Naive B cell (primary cell): ENCODE data around the gene ZCCHC9. TPM values are rescaled to one million over a fixed set of nuclear protein-coding genes. Genes with fewer than 3 reads are reported as not detected.
"Not testable (repeated sequence)": the region's sequence is repeated elsewhere in the genome, so short reads cannot be mapped to it uniquely, and the experiment has no call there.

Source experiments
- ATAC-seq, 2 donors: fragments of 150-1000 bp; cut with Tn5 transposase; 2 replicates each; pipeline ENCODE4 v1.10.0; 2021; ENCODE audit warnings: low read depth in 2 of 2, mild to moderate bottlenecking in 2 of 2, moderate library complexity in 2 of 2
- DNase-seq: peaks from one replicate; pipeline ENCODE4 v3.0.0; 2022
- H3K27ac Mint-ChIP-seq, 6 donors: one replicate each; pipeline ENCODE4 v1.8.0; 2020 to 2022; ENCODE audit warnings: mild to moderate bottlenecking in 6 of 6, mixed read lengths in 6 of 6, moderate library complexity in 5 of 6, inconsistent platforms in 2 of 6
- H3K27me3 Mint-ChIP-seq, 3 donors: one replicate each; pipeline ENCODE4 v1.8.0; 2021 to 2022; ENCODE audit warnings: mixed read lengths in 3 of 3, mild to moderate bottlenecking in 1 of 3
- H3K36me3 Mint-ChIP-seq, 2 donors: one replicate each; pipeline ENCODE4 v1.8.0; 2020 to 2022; ENCODE audit warnings: mixed read lengths in 2 of 2, inconsistent platforms in 1 of 2, mild to moderate bottlenecking in 1 of 2
- H3K4me1 Mint-ChIP-seq, 3 donors: one replicate each; pipeline ENCODE4 v1.8.0; 2020 to 2022; ENCODE audit warnings: mixed read lengths in 3 of 3, inconsistent platforms in 1 of 3, mild to moderate bottlenecking in 1 of 3, moderate library complexity in 1 of 3
- H3K4me3 Mint-ChIP-seq, 8 donors: one replicate each; pipeline ENCODE4 v1.8.0; 2020 to 2022; ENCODE audit warnings: mild to moderate bottlenecking in 8 of 8, mixed read lengths in 8 of 8, moderate library complexity in 8 of 8, inconsistent platforms in 2 of 8
- H3K9me3 Mint-ChIP-seq, 7 donors: one replicate each; pipeline ENCODE4 v1.8.0; 2020 to 2022; ENCODE audit warnings: mixed read lengths in 7 of 7, mild to moderate bottlenecking in 5 of 7, inconsistent platforms in 2 of 7, moderate library complexity in 1 of 7
- polyA plus RNA-seq, 6 donors: library from polyadenylated mRNA; unstranded; fragments of 300-500 nt; fragmentation: Illumina TruSeq; gene quantifications; one replicate each; pipeline ENCODE4 v1.2.3, GENCODE V29; 2021; ENCODE audit warnings: low read depth in 6 of 6

ZCCHC9 gene
- polyA plus RNA-seq, 6 donors from 2014 or later: 12.1 to 34.3 (median 17.5) TPM

- ATAC-seq: no peak
- Mint-ChIP-seq H3K36me3 (peaks cover 7 to 22% of the 10 kb centered on the region in 2 donors), H3K4me3 (no peak overlapping the region), H3K9me3 (no peaks in the 10 kb centered on the region), H3K4me1 (no peaks in the 10 kb centered on the region), H3K27me3 (no peaks in the 10 kb centered on the region), H3K27ac (no peak overlapping the region)
- DNase-seq: no peak
These were observed 13.2 kb downstream of the ZCCHC9 start for GRCh38 chr5:81314581-81314980.

DNA sequence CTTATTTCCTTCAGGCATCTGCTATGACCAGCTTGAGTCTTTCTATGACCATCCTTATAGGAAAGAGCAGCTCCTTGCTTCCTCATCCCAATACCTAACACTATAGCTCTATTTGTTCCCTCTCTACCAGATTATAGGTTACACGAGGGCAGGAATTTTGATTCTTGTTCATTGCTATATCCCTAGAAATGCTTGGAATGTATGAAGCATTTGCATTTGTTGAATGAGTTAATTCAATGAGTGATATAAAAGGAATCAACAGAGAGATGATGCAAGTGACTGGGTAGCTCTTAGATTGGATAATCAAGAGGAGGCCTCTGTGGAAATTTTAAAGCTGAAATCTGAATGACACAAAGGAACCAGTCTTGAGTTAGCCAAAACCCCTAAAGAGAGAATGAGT is 13.9 kb downstream of the ZCCHC9 start:
- Mint-ChIP-seq H3K36me3 (peaks cover 7 to 22% of the 10 kb centered on the region in 2 donors), H3K9me3 (no peaks in the 10 kb centered on the region), H3K4me1 (no peaks in the 10 kb centered on the region), H3K27me3 (no peaks in the 10 kb centered on the region), H3K27ac (no peak overlapping the region), H3K4me3 (no peak overlapping the region)
- DNase-seq (no peak), ATAC-seq (no peak)

GRCh38 chr5:81315830-81316229 is 14.4 kb downstream of the ZCCHC9 start:
- Mint-ChIP-seq H3K4me1 (no peaks in the 10 kb centered on the region), H3K36me3 (peaks cover 7 to 22% of the 10 kb centered on the region in 2 donors), H3K4me3 (no peak overlapping the region), H3K9me3 (no peaks in the 10 kb centered on the region), H3K27ac (peak overlapping the region in 1 of 6 donors; percentile 33), H3K27me3 (no peaks in the 10 kb centered on the region)
- DNase-seq (no peak), ATAC-seq (no peak)

- H3K4me1 Mint-ChIP-seq: no peaks in the 10 kb centered on the region
- no peaks in the 10 kb centered on the region for H3K27me3 Mint-ChIP-seq
- ATAC-seq: no peak
- DNase-seq: no peak
- H3K4me3 Mint-ChIP-seq: no peak overlapping the region
- H3K36me3 Mint-ChIP-seq: peaks cover 7 to 21% of the 10 kb centered on the region in 2 donors
- no peaks in the 10 kb centered on the region for H3K9me3 Mint-ChIP-seq
- H3K27ac Mint-ChIP-seq: no peak overlapping the region
These were observed 15.2 kb downstream of the ZCCHC9 start for GRCh38 chr5:81316571-81316970.

DNA sequence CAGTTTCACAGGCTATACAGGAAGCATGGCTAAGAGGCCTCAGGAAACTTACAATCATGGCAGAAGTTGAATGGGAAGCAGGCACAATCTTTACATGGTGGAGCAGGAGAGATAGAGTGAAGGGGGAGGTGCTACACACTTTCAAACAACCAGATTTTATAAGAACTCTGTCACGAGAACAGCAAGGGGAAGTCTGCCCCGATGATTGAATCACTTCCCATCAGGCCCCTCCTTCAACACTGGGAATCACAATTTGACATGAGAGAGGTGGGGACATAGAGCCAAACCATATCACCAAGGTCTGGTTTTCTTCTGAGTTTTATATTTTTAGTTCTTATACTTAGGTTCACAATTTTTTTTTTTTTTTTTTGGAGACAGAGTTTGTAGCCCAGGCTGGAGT is 16.1 kb downstream of the ZCCHC9 start:
- H3K36me3 Mint-ChIP-seq: peaks cover 7 to 14% of the 10 kb centered on the region in 2 donors

GRCh38 chr5:81326554-81326953 is 25.2 kb downstream of the ZCCHC9 start:
- H3K27ac Mint-ChIP-seq: no peak overlapping the region
- H3K4me3 Mint-ChIP-seq: no peak overlapping the region
- H3K27me3 Mint-ChIP-seq: peaks cover 0 to 9% (median 8%) of the 10 kb centered on the region in 3 donors
- no peak for ATAC-seq
- H3K4me1 Mint-ChIP-seq: no peaks in the 10 kb centered on the region
- no peak for DNase-seq
- H3K9me3 Mint-ChIP-seq: no peaks in the 10 kb centered on the region
- no peaks in the 10 kb centered on the region for H3K36me3 Mint-ChIP-seq

More for the DNA sequence above, 16.1 kb downstream of the ZCCHC9 start:
- H3K9me3 Mint-ChIP-seq: no peaks in the 10 kb centered on the region
- no peaks in the 10 kb centered on the region for H3K27me3 Mint-ChIP-seq
- H3K4me1 Mint-ChIP-seq: no peaks in the 10 kb centered on the region
- no peak overlapping the region for H3K27ac Mint-ChIP-seq
- H3K4me3 Mint-ChIP-seq: no peak overlapping the region
- DNase-seq (no peak), ATAC-seq (no peak)

DNA sequence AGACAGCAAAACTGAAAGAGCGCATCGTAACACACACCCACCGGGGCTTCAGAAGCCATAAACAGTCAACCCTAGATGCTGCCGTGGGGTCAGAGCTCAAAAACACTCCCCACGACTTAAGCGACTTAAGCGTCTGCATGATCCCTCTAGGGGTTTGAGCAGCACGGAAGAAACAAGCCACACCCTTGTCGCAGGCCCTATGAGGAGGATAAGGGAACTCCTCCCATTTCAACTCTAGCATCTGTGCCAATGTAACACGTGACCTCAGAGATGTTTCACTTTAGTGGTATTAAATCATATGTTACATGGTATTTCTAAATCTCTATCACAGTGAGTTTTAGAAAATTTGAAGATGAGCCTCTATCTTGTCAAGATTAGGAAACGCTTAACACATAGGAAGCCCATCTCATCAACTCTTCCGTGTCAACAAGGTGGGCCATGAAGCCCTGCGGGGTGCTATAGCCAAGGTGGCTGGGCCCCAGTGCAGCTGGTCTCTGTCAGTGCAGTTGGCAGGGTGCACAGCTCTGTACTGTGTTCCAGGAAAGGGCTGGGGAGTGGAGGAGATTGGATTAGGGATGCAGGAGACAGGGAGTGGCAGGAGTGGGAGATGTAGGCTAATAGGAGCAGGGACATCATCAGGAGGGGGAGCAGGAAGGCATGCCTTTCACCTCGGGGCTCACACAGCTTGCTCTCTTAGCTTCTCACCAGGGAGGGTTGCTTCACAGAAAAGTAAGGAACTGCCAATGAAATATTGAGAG is 33.1 kb downstream of the ZCCHC9 start:
- H3K4me1 Mint-ChIP-seq: no peaks in the 10 kb centered on the region
- peaks cover 2 to 17% (median 5%) of the 10 kb centered on the region in 7 donors for H3K9me3 Mint-ChIP-seq
- DNase-seq: no peak
- no peak overlapping the region for H3K27ac Mint-ChIP-seq
- no peak overlapping the region for H3K4me3 Mint-ChIP-seq
- H3K27me3 Mint-ChIP-seq: peaks cover 0 to 17% (median 0%) of the 10 kb centered on the region in 3 donors
- ATAC-seq: no peak
- H3K36me3 Mint-ChIP-seq: no peaks in the 10 kb centered on the region

DNA sequence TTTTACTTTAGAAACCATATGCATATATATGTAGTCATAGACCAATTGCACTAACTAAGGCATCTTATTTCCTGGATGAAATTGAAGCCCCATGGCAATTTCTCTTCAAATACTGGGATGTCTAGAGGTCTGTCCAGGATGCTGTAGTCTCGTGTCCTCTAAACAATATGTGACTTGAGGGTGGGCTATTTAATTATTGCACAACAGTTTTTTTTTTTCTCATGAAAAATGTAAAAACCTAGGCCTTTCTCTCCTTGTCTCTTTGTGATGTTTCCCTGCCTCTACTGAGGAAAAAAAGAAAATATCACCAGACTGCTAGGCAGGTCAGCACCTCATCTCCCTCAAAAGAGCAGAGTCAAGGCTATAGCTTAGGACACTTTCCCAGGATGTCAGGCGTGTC is 34.6 kb downstream of the ZCCHC9 start:
- Mint-ChIP-seq H3K27me3 (peaks cover 0 to 9% (median 0%) of the 10 kb centered on the region in 3 donors), H3K4me1 (no peaks in the 10 kb centered on the region), H3K9me3 (peaks cover 2 to 19% (median 5%) of the 10 kb centered on the region in 7 donors), H3K27ac (peak overlapping the region in 2 of 6 donors; percentile 26 to 58), H3K4me3 (no peak overlapping the region), H3K36me3 (no peaks in the 10 kb centered on the region)
- no peak for DNase-seq
- no peak for ATAC-seq

DNA sequence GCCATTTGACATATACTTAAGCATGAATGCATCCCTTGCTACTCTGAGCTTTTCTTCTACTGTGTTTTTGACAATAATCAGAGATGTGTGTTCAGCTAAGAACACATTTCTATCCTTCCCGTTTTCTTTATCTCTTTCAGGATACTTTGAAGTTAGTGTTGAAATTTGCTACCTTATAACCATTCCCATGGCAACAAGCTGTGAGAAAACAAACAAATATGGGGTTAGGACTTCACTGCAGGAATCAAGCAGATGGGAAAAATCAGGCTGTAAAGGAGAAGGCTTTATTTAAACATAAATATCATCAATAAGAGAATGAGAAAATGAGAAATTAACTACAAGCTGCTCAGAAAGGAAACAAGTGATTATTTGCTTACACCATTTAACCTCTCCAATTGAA is 35.2 kb downstream of the ZCCHC9 start:
- Mint-ChIP-seq H3K4me3 (no peak overlapping the region), H3K27ac (no peak overlapping the region), H3K36me3 (no peaks in the 10 kb centered on the region), H3K9me3 (peaks cover 2 to 19% (median 5%) of the 10 kb centered on the region in 7 donors), H3K4me1 (no peaks in the 10 kb centered on the region), H3K27me3 (peaks cover 0 to 9% (median 0%) of the 10 kb centered on the region in 3 donors)
- ATAC-seq: no peak
- no peak for DNase-seq

- Mint-ChIP-seq H3K4me1 (no peaks in the 10 kb centered on the region), H3K27ac (peak overlapping the region in 1 of 6 donors; percentile 58), H3K9me3 (peaks cover 2 to 19% (median 5%) of the 10 kb centered on the region in 7 donors), H3K27me3 (peaks cover 0 to 9% (median 0%) of the 10 kb centered on the region in 3 donors), H3K36me3 (no peaks in the 10 kb centered on the region), H3K4me3 (no peak overlapping the region)
- ATAC-seq: no peak
- DNase-seq: no peak
These were observed 36.4 kb downstream of the ZCCHC9 start for GRCh38 chr5:81337803-81338202.

- not testable (repeated sequence) for H3K27me3 Mint-ChIP-seq, H3K27ac Mint-ChIP-seq, H3K4me3 Mint-ChIP-seq, H3K4me1 Mint-ChIP-seq, H3K36me3 Mint-ChIP-seq, ATAC-seq, DNase-seq
- H3K9me3 Mint-ChIP-seq: peaks cover 2 to 19% (median 5%) of the 10 kb centered on the region in 7 donors
These were observed 36.8 kb downstream of the ZCCHC9 start for GRCh38 chr5:81338213-81338612.

- no peak for ATAC-seq
- no peak for DNase-seq
- no peak overlapping the region for H3K27ac Mint-ChIP-seq
- H3K4me1 Mint-ChIP-seq: no peaks in the 10 kb centered on the region
- peak overlapping the region in 1 of 8 donors; percentile 66 for H3K4me3 Mint-ChIP-seq
- no peaks in the 10 kb centered on the region for H3K27me3 Mint-ChIP-seq
- no peaks in the 10 kb centered on the region for H3K9me3 Mint-ChIP-seq
- no peaks in the 10 kb centered on the region for H3K36me3 Mint-ChIP-seq
These were observed 43.3 kb downstream of the ZCCHC9 start for GRCh38 chr5:81344736-81345135.

- Mint-ChIP-seq H3K27ac (no peak overlapping the region), H3K4me1 (no peaks in the 10 kb centered on the region), H3K4me3 (no peak overlapping the region), H3K9me3 (no peaks in the 10 kb centered on the region), H3K27me3 (no peaks in the 10 kb centered on the region), H3K36me3 (no peaks in the 10 kb centered on the region)
- no peak for DNase-seq
- ATAC-seq: no peak
These were observed 44.1 kb downstream of the ZCCHC9 start for GRCh38 chr5:81345411-81346003.

DNA sequence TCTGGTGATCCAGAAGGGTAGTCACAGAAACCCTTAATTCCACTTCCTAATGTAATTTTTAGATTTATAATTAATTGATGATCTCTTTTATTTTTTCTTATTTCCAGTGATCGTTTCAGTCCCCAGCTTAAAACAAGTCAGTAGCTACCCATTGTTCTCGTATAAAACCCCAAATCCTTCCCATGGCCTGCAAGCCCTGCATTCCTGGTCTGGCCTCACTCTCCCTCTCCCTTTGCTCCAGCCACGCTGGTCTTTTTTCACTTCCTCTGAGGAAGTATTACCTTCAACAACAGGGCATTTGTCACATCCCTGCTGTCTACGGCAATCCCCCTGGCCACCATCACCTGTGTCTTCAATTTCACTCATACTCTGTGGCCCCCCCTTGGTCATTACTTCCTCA is 47.8 kb downstream of the ZCCHC9 start:
- Mint-ChIP-seq H3K27ac (no peak overlapping the region), H3K36me3 (no peaks in the 10 kb centered on the region), H3K9me3 (no peaks in the 10 kb centered on the region), H3K27me3 (peaks cover 0 to 4% (median 0%) of the 10 kb centered on the region in 3 donors), H3K4me1 (no peaks in the 10 kb centered on the region), H3K4me3 (no peak overlapping the region)
- DNase-seq (no peak), ATAC-seq (no peak)
